ENCODE results near the gene UCP2.

UCP2 gene

GRCh38 chr11:74009675-74010305 is 27.1 kb upstream of the UCP2 start:
- no peak for DNase-seq

GRCh38 chr11:74009230-74009547 is 26.5 kb upstream of the UCP2 start:
- no peak for DNase-seq

- no peak for DNase-seq
These were observed 26.0 kb upstream of the UCP2 start, which contains the start of gene UCP3 for GRCh38 chr11:74008373-74009229. Gene UCP3, minus strand, starts transcription at chr11:74009085. Its CDS starts 2,043 bp downstream, at chr11:74007042.

- no peak for DNase-seq
These were observed 25.2 kb upstream of the UCP2 start for GRCh38 chr11:74007691-74008372.

- no peak for DNase-seq
These were observed 24.2 kb upstream of the UCP2 start for GRCh38 chr11:74006743-74007304.

- DNase-seq, result no peak
These were observed 23.3 kb upstream of the UCP2 start for GRCh38 chr11:74005721-74006517.

- no peak for DNase-seq
These were observed 22.3 kb upstream of the UCP2 start for GRCh38 chr11:74004759-74005615.

GRCh38 chr11:74004046-74004695 is 21.5 kb upstream of the UCP2 start:
- no peak for DNase-seq

- DNase-seq, result no peak
These were observed 20.2 kb upstream of the UCP2 start for GRCh38 chr11:74002832-74003231.

- DNase-seq, result no peak
These were observed 19.2 kb upstream of the UCP2 start for GRCh38 chr11:74001822-74002286.

- no peak for DNase-seq
These were observed 17.9 kb upstream of the UCP2 start for GRCh38 chr11:74000307-74001133.

GRCh38 chr11:73999581-74000306 is 17.1 kb upstream of the UCP2 start:
- DNase-seq, result no peak

GRCh38 chr11:73998846-73999575 is 16.4 kb upstream of the UCP2 start:
- DNase-seq, result no peak

GRCh38 chr11:73997120-73997770 is 14.6 kb upstream of the UCP2 start:
- no peak for DNase-seq

GRCh38 chr11:73996161-73996747 is 13.6 kb upstream of the UCP2 start:
- DNase-seq, result no peak

GRCh38 chr11:73995731-73996130 is 13.1 kb upstream of the UCP2 start:
- DNase-seq, result no peak

- no peak for DNase-seq
These were observed 12.6 kb upstream of the UCP2 start for GRCh38 chr11:73995247-73995646.

Data from COR-L47 (cell line).